ENCODE data around the gene SNX5.

DNA sequence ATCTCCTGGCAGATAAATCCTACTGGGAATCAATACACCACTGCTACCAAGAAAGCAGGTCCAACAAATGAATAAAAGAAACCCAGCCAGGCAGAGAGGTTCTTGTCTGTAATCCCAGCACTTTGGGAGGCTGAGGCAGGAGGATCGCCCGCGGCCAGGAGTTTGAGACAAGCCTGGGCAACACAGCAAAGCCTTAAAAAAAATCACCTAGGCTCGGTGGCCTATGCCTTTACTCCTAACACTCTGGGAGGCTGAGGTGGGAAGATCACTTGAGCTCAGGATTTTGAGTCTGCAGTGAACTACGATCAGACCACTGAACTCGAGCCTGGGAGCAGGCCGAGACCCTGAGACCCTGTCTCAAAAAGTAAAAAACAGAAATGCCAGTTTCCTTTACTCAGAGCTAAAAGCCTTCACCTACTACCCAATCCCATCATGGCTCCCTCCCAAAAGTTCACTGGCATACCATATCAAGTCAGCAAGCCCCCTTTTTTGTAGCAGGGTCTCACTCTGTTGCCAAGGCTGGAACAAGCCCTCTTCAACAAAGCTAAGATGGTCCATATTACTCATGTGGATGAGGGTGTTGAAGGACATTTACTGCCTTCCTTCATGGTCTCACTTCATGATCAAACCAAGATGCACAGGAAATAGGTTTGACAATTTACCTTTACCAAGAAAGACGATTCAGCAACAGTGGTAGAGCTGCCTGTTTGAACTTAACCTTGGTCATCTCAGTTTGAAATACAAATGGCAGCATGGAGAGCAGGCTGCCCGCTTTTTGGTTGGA, 5.3 kb downstream of the SNX5 start:
- TF ChIP-seq TEAD4 (IDR thresholded peaks at IDR 0.05) (no peak), RAD21 (IDR thresholded peaks at IDR 0.05; ENCODE audit: low read depth) (no peak)
